Fibroblast of peridontal ligament (primary cell): Measurements from ENCODE around the gene MTMR2.
"Not testable (repeated sequence)": the region's sequence is repeated elsewhere in the genome, so short reads cannot be mapped to it uniquely, and the experiment has no call there.

Experiments used
- DNase-seq: peaks from one replicate; pipeline ENCODE4 v3.0.0-alpha.2; 2010; ENCODE audit errors: extremely low read depth

Gene MTMR2

GRCh38 chr11:95821640-95822039 lies 102.3 kb downstream of the MTMR2 start:
- peak; percentile 63 for DNase-seq

GRCh38 chr11:95816037-95816436 lies 107.9 kb downstream of the MTMR2 start:
- no peak for DNase-seq

GRCh38 chr11:95811052-95811451 lies 112.9 kb downstream of the MTMR2 start:
- DNase-seq = not testable (repeated sequence)

- DNase-seq = not testable (repeated sequence)
Measured at GRCh38 chr11:95806464-95806863, 117.4 kb downstream of the MTMR2 start.

GRCh38 chr11:95805869-95806268 lies 118.0 kb downstream of the MTMR2 start:
- DNase-seq = no peak

GRCh38 chr11:95803973-95804372 lies 119.9 kb downstream of the MTMR2 start:
- no peak for DNase-seq

- DNase-seq = no peak
Measured at GRCh38 chr11:95802806-95803205, 121.1 kb downstream of the MTMR2 start.

- DNase-seq = no peak
Measured at GRCh38 chr11:95800438-95800837, 123.5 kb downstream of the MTMR2 start.

- no peak for DNase-seq
Measured at GRCh38 chr11:95799546-95799945, 124.4 kb downstream of the MTMR2 start.

GRCh38 chr11:95796501-95796900 lies 127.4 kb downstream of the MTMR2 start:
- no peak for DNase-seq

- DNase-seq = no peak
Measured at GRCh38 chr11:95795627-95796295, 128.1 kb downstream of the MTMR2 start.

- DNase-seq = peak; percentile 63
Measured at GRCh38 chr11:95794086-95794485, 129.8 kb downstream of the MTMR2 start.

GRCh38 chr11:95793116-95793515 lies 130.8 kb downstream of the MTMR2 start:
- DNase-seq = peak; percentile 50

- DNase-seq = no peak
Measured at GRCh38 chr11:95792700-95793099, 131.2 kb downstream of the MTMR2 start.

GRCh38 chr11:95792200-95792599 lies 131.7 kb downstream of the MTMR2 start:
- no peak for DNase-seq

GRCh38 chr11:95791709-95792033 lies 132.2 kb downstream of the MTMR2 start:
- DNase-seq = no peak

- peak; percentile 50 for DNase-seq
Measured at GRCh38 chr11:95790933-95791708, 132.8 kb downstream of the MTMR2 start.

- DNase-seq = peak; percentile 99
Measured at GRCh38 chr11:95790123-95790932, 133.6 kb downstream of the MTMR2 start, which contains the start of gene CEP57. TSS of gene CEP57 (plus strand) at chr11:95790498. CDS start at chr11:95790699, 201 bp downstream.

- peak; percentile 98 for DNase-seq
Measured at GRCh38 chr11:95789506-95790122, 134.3 kb downstream of the MTMR2 start, which contains the start of gene FAM76B. TSS of gene FAM76B (minus strand) at chr11:95789782. CDS start at chr11:95789478, 304 bp downstream.

GRCh38 chr11:95788921-95789505 lies 134.9 kb downstream of the MTMR2 start:
- peak; percentile 40 for DNase-seq
